GM18520 (cell line): ENCODE data around the gene ACKR3.
A peak's percentile ranks its signal among the peaks of the same experiment; 100 is the strongest.

Experiments used
- ATAC-seq: cut with Tn5 transposase; IDR thresholded peaks from one replicate; pipeline ENCODE4 v1.9.1; 2021; ENCODE audit not compliant: unreplicated experiment

The ACKR3 gene

GRCh38 chr2:236568068-236568921 is 1.3 kb upstream of the ACKR3 start:
- no peak for ATAC-seq

DNA sequence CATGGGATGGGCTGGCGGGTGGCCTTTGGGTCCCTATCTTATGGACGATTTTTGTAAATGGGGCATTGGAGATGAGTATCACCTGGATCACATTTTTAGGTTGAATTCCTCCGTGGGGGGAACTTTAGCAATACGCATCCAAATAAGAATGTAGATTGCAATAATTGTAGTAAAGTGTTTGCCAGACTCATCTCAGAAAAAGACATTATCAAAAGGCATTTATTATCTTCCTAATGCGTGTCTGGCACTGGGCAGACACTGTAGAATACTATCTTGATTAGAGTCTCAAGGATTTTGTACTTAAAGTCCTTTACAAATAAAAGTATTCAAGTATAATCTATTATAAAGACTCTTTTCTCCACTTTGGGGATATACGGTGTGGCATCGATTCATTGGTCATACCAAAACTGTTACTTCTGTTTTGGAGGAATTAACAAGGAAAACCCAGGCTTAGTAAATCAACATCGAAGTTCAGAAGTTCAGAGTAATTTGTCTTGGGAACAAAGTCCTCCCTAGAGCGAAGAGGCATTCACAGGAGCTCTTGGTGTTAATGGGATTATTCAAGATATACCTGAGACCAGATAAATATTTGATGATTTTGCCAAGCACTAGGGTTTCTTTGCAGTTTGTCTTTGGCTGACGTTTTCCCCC is 578 bp upstream of the ACKR3 start:
- no peak for ATAC-seq

DNA sequence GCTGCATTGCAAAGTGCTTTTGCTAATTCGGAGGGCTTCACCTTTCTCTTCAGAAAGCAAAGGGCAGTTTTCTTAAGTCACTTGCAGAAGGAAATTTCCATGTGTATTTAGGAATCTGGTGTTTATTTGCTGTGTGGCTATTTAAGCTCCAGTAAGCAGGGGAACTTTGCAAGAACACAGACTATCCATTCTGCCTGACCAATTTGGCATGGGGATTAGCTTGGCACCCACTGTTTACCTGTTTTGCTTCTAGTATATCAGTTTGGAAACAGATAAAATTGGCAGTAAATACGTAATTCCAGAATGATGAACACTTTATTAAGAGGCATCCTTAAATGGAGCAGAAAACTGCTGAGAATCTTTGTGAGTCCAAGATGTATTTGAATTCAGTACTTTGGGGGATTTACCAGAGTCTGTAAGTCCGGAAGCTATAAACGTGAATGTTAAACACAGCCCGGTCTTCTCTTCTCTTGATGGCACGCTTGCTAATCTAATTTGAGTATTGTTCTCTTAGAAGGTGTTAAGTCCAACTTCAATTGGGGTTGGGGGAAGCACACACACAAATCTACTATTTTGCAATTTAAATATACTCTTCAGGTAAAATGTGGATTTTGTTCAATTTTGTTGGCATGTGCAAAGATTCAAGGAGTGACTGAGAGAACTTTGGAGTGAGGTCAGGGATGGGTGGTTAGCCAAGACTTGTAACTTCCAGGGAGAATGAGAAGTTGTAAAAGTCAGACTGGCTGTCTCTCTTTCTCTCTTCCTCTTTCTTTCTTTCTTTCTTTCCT is 650 bp downstream of the ACKR3 start:
- ATAC-seq: peak; percentile 36

DNA sequence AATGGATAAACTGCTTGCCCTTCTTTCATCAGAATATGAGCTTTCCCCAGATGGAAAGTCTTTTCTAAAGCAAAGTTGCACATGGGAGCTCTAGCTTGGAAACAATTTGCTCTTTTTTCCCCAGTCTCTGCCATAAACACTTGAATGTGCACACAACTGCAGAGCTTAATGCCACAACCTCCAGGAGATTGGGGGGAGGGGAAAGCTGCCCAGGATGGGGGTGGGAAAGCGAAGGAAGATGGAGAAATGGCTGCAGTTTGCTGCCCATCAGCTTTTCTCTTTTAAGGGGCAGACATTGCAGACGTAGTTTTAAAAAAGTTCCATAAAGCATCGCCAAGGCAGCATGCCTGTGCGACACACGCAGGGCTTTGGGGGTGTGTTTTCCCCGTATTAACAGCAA is 1.5 kb downstream of the ACKR3 start:
- ATAC-seq: no peak

- ATAC-seq: no peak
Measured at GRCh38 chr2:236572482-236572881, 2.9 kb downstream of the ACKR3 start.

DNA sequence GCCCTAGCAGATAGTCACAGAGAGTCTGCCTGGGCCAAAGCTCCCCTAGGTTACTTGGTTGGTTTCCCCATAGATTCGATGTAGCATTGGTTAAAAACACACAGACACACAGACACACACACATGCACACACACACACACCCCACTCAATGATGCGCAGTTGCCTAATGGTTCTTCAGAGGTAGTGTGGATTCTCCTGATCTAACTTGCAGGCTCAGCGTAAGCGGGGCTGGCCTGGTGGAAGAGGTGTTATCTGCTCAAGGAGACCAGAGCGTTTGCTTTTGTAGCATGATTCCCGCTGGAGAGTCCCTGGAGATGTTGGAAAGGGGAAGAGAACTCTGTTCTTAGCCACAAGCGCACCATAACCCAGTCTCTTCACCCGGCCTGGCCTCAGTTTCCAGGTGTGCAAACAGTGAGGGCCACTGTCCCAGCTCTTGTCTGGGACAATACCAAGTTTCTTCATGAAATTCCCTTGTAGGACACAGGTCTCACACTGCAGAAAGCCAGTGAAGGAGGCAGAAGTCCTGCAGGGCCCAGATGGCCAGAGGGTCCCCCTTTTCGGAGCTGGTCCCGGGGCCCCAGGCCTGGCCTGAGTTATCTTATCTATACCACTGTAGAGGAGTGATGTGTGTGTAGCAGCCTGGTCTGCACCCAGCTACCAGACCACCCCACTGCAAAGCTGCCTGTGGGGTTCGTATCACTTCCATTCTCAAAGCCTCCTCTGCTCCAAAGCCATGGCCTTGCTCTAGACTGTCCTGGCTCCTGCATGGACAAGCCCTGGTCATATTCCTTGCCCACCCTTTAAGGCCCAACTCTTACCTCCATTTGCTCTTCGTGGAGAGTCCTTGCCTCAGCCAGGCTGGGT is 3.7 kb downstream of the ACKR3 start:
- no peak for ATAC-seq

DNA sequence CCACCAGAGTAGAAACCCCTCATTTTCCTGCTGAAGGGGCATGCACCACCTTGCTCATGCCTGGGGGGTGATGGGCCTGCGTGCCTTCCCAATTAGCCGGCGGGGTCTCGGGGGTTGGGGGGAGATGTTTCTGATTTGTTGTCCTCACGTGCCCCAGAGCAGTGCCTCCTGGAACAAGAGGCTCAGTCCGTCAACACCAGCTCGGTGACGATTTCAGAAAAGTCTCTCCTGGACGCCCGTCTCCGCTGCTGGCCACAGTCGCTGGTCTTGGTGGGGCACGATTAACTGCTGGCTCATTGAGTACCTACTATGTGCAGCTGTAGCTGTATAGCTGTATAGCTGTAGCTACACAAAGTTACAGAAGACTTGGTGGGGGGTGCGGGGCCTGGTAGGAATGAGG is 4.4 kb downstream of the ACKR3 start:
- no peak for ATAC-seq

DNA sequence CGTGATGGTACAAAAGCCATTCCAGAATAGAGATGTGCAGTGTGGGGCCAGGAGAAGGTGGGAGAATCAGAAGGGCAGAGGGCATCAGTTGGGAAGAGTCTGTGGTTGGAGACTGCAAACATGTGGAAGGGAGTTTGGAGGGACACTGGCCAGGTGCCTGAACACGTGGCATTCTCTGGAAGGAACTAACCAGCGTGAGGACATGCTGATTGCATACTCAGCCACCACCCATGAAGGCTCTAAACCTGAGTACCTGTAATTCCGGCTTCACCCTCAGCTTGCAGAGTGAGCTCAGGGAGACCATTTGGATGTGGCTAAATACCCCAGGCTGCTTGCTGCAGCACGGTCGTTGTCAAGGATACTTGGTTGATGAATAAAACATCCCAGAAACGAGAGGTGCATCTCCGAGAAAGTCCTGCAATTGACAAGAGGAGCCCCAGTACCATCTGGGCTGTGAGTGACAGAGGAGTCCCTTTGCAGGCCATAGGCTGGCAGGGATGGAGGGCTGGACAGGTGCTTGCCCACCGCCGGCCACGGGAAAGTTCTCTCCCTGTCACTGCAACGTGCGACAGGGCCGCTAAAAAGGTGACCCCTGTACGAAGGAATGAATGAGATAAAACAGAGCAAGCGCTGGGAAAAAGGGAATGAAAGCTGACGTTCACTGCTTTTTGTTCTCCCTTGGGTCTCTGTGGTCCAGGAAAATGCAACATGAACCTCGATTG is 5.0 kb downstream of the ACKR3 start:
- ATAC-seq: no peak

DNA sequence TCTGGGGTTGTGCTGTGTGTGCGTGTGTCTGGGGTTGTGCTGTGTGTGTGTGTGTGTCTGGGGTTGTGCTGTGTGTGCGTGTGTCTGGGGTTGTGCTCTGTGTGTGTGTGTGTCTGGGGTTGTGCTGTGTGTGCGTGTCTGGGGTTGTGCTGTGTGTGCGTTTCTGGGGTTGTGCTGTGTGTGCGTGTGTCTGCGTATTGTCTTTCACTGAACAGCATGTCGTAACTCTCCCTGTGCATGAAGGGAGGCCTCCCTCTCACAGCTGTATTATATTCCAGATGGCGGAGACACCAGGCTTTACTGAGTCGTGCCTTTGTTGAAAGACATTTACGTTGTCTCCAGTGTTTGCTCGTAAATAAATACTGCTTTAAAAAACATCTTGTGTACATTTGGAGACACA is 5.9 kb downstream of the ACKR3 start:
- no peak for ATAC-seq

DNA sequence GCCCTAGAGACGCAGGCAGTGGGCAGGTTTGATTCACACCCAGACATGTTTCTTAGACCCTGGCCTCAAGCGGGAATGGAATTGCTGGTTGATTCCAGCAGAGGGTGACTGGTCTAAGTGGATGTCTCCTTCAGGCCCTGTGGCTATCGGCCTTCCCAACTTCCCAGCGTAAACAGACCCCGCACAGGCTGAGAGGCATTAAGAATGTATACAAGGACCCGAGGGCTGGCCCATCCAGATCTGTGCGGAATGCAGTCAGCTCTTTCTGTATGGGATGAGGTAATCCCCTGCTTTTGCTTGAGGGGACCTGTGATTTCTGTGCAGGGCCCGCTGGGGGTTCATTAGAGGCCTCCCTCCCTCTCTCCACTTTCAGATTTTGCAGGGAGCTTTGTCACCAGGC is 6.5 kb downstream of the ACKR3 start:
- ATAC-seq: no peak

GRCh38 chr2:236576953-236577352 is 7.3 kb downstream of the ACKR3 start:
- no peak for ATAC-seq

DNA sequence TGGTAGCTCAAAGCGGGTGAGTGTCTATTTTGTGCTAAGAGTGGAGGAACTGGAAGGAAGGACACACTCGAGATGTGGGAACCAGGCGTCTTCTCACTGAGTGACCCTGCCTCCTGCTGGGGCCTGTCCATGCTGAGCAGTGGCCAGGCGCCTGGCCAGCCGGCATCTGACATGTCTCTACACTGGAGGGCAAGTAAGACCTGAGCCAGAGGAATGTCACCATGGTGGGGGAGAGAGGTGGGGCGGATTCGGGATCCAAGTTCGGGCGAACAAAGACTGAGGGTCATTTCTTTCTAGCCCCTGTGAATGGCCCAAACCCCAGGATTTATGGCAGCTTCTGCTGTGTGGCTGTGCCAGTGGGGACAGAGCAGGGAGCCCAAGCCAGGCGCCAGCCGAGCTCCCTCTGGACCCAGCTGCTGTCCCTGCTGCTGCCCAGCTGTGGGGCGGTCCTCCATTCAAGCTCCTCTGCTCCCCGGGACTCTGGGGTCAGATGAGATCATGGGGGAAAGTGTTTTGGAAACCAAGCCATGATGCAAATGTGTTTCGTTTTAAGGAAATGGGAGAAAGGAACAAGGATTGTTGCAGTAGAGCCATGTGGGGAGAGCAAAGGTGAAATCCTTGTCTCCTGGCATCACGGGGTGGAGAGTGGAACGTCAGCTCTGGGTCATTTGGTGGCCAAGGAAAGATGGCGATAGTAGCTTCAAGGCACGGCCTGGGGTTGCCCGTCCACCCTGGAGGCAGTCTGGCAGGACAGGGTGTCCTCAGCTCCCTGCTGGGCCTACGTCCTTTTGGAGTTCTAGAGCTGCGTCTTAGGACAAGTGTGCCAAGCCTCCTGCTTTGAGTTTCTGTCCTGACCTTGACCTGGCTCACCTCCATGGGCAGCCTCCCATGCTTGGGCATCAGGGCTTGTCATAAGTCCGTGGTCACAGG is 8.1 kb downstream of the ACKR3 start:
- ATAC-seq: no peak

DNA sequence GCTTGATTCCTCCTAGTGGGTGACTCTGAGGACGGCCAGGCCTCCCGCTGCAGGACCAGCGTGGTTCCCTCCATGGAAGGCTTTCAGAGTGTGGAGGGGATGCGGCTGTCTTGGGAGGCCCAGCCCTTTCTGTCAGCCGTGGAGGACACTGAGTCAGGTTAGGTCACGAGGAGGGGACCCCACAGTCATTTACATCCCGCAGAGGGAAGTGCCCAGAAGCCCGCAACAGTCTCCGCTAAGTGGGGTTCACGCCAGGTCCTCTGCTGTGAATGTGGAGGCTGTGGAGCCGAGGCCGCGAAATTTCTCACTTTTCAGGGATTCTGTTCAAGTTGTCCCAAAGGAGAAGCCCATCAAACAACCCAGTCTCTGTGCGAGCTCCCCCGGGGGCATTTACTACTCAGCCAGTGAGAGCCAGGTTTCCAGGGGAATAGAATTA is 8.8 kb downstream of the ACKR3 start:
- no peak for ATAC-seq

GRCh38 chr2:236579048-236579745 is 9.6 kb downstream of the ACKR3 start:
- no peak for ATAC-seq

GRCh38 chr2:236579746-236580315 is 10.2 kb downstream of the ACKR3 start:
- no peak for ATAC-seq

- no peak for ATAC-seq
Measured at GRCh38 chr2:236580746-236581355, 11.2 kb downstream of the ACKR3 start.

DNA sequence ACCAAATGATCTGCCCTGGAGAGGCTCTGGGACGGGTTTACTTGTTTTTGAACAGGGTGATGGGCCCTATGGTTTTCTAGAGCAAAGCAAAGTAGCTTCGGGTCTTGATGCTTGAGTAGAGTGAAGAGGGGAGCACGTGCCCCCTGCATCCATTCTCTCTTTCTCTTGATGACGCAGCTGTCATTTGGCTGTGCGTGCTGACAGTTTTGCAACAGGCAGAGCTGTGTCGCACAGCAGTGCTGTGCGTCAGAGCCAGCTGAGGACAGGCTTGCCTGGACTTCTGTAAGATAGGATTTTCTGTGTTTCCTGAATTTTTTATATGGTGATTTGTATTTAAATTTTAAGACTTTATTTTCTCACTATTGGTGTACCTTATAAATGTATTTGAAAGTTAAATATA is 11.9 kb downstream of the ACKR3 start:
- no peak for ATAC-seq

- ATAC-seq: no peak
Measured at GRCh38 chr2:236582968-236583367, 13.3 kb downstream of the ACKR3 start.
